Measurements from ENCODE around the gene NPAS3.

The NPAS3 gene

DNA sequence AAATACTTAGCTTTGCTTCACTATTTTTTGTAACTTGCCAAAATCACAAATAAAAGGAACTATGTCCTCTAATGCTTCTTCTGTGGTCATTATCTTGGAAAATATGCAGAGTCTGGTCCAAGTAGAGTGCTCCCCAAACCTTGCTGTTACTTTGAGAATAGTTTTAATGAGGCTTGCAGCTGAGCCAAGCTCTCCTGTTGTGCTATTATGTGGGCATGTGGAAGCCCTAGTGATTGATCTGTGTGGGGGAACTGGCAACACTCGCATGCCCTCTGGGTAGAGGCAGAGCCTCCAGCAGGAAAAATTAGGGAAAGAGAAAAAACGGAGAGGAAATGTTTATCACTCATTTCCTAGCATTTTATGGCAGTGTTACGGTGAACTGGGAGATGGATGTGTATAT, 539.1 kb downstream of the NPAS3 start:
- DNase-seq (ENCODE audit: low spot score), result no peak

DNA sequence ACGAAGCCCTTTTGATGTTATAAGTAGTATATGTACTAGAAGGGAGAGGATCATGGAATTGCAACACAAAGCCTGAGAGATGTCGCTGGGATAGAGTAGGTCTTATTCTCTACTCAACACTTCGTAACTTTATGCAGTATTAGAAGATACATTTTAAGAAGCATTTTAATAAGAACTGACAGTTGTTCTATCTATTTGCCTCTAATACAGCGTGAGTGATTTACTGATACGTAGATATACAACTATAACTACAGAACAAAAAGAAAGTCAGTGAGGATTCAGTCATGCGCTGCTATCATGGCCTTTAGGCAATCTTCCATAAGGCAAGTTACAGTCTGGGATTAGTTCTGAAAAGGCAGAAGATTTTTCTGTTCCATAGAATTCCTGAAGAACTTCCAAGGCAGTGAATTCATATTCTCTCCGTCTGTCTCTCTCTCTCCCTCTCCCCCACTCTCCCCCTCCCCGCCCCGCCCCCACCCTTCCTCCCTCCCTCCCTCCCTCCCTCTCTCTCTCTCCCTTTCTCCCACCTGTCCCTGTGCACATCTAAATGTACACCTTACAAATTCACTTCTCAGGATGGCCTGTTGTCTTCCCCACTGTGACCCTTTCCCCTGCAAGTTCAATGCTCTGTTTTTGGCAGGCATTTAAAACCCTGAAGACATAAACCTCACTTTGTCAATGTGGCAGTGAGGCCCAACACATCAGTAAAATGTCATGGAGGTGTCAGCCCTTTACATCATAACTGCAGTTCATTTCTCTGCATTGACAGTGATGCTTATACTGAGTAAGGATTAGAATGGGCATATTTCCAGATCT, 541.6 kb downstream of the NPAS3 start:
- no peak for DNase-seq (ENCODE audit: low spot score)
- TF ChIP-seq, protein P1, sequence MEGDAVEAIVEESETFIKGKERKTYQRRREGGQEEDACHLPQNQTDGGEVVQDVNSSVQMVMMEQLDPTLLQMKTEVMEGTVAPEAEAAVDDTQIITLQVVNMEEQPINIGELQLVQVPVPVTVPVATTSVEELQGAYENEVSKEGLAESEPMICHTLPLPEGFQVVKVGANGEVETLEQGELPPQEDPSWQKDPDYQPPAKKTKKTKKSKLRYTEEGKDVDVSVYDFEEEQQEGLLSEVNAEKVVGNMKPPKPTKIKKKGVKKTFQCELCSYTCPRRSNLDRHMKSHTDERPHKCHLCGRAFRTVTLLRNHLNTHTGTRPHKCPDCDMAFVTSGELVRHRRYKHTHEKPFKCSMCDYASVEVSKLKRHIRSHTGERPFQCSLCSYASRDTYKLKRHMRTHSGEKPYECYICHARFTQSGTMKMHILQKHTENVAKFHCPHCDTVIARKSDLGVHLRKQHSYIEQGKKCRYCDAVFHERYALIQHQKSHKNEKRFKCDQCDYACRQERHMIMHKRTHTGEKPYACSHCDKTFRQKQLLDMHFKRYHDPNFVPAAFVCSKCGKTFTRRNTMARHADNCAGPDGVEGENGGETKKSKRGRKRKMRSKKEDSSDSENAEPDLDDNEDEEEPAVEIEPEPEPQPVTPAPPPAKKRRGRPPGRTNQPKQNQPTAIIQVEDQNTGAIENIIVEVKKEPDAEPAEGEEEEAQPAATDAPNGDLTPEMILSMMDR (IDR thresholded peaks at IDR 0.05; ENCODE audit: extremely low read depth, missing control alignments), result no peak

More for the DNA sequence above, 539.1 kb downstream of the NPAS3 start:
- TF ChIP-seq, protein P1 (IDR thresholded peaks at IDR 0.05; ENCODE audit: extremely low read depth, missing control alignments), result no peak

DNA sequence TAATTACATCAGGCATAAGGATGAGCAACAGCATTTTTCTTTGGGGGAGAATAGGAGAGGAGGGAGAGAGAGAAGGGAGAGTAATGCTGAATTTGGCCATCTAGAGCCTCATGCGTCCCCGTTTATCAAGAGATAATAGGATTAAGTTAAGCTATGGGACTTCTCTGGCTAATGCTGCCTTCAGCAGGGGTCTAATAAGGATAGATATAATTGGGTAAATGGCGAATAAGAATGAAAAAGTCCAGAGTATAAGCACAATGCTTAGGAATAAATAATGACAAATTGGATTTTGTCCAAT, 542.2 kb downstream of the NPAS3 start:
- DNase-seq (ENCODE audit: low spot score), result no peak
- TF ChIP-seq, protein P1 (IDR thresholded peaks at IDR 0.05; ENCODE audit: extremely low read depth, missing control alignments), result no peak

DNA sequence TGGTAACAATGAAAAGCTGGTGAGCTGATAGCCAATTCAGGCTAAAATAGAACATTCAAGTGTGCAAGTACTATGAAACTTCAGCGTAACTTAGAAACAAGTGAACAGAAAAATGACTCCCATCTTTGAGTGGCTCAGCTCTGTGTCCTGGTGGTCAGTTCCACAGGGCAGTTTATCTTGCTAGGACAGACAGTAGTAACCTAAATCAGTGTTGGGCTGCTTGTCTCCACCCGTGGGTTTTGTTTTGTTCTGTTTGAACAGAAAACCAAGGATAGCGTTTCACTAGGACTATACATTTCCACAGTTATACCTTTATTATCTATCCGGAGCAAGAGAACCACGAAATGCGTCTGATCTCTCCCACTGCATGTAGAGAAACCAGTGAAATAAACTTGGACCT, 544.4 kb downstream of the NPAS3 start:
- DNase-seq (ENCODE audit: low spot score), result no peak
- TF ChIP-seq, protein P1 (IDR thresholded peaks at IDR 0.05; ENCODE audit: extremely low read depth, missing control alignments), result no peak

DNA sequence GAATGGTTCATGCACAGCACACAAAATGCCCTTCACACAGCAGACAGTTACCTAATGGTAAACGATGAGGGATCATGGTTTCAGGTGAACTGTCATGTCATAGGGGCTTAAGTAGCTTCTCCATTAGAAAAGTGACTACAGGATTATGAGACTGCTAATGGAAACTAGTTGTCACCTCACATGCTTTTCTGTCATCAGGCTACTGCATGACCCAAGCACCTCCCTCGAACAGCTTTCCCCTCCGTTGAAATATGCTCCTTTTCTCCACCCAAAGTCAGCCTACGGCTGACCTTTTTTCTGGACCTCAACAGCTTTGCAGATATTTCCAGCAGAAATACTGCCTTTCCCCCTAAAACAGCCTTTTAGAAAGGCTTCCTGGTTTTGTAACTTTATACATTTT, 544.9 kb downstream of the NPAS3 start:
- TF ChIP-seq, protein P1 (IDR thresholded peaks at IDR 0.05; ENCODE audit: extremely low read depth, missing control alignments), result no peak
- DNase-seq (ENCODE audit: low spot score), result no peak

DNA sequence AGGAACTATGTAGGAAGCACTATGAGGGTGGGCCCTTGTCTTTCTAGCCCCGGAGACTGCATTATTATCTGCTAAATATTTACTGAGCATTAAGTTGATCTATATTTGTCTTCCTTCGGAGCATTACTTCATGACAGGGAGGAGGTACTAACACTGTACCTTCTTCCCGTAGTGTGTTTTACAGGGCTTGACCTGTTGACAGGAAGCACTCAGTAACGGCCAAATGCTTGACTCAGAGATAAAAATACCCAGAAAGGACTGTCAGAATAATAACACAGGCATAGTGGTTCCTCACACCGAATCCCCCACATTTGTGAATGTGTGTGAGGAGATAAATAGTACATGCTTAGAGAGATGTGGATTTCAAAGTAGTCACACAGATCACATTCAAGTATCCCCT, 545.6 kb downstream of the NPAS3 start:
- TF ChIP-seq, protein P1 (IDR thresholded peaks at IDR 0.05; ENCODE audit: extremely low read depth, missing control alignments), result no peak
- no peak for DNase-seq (ENCODE audit: low spot score)

DNA sequence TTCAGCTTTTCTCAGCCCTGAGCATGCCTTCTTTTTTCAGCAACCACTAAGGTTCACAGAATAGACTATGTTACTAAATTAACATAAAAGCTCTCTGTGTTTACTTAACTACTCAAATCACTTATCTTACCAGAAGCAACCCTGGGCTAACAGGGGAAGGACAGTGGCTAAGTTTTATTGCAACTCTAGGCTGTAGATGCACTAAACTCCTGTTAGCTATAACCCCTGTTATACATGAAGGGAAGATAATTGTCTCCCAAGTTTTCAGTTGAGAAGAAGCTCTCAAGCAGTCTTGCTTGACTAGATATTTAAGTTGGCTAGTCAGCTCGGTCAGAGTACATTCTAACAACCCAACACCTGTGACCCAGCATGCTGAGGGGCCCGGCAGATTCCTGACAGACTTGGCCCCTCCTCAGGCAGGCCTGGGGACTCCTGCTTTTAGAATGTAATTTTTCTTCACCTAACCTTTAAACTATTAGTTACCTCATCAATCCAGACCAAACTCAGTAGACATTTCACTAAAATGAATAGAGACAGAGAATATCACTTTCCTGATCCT, 547.7 kb downstream of the NPAS3 start:
- TF ChIP-seq, protein P1 (IDR thresholded peaks at IDR 0.05; ENCODE audit: extremely low read depth, missing control alignments), result no peak
- no peak for DNase-seq (ENCODE audit: low spot score)

All from GM20000 (cell line).